Endothelial cell of umbilical vein (primary cell): ENCODE measurements around the gene AP1G1. TPM values are rescaled to one million over a fixed set of nuclear protein-coding genes. Genes with fewer than 3 reads are reported as not detected.

Experiments
- BruUV-seq: library from RNA; stranded (reverse); fragments of 400-500 nt; replicated peaks from 2 replicates; lab custom pipeline; 2021; lab: Mats Ljungman, UMichigan
- CTCF ChIA-PET: fragments of 300-600, 350-600 bp; sonication (Branson Sonifier 250); formaldehyde crosslinking; loops from one replicate; lab custom pipeline; 2021; ENCODE audit warnings: antibody characterized with exemption, inconsistent platforms; lab: Charles Lee
- POLR2A ChIA-PET: fragments of 300-600, 350-600 bp; sonication (Branson Sonifier 250); formaldehyde crosslinking; loops from one replicate; lab custom pipeline; 2021; ENCODE audit warnings: antibody characterized with exemption, inconsistent platforms; lab: Charles Lee
- DNase-seq: peaks from one replicate; pipeline ENCODE4 v3.0.0-alpha.2; 2011; ENCODE audit warnings: low read depth, low spot score
- FAIRE-seq: peaks from 2 replicates; lab custom pipeline; 2011; peaks lifted over from hg19 to GRCh38; lab: Jason Lieb, UNC
- H2AFZ ChIP-seq: 2 replicates; pipeline ENCODE4 v1.6.0; 2012; ENCODE audit warnings: low read depth, low read length, control low read depth, inconsistent platforms
- H3K27ac ChIP-seq: 2 replicates; pipeline ENCODE4 v1.5.1; 2011; ENCODE audit warnings: low read depth, mild to moderate bottlenecking, control low read depth, low read length, moderate library complexity; ENCODE audit not compliant: insufficient read depth
- H3K27me3 ChIP-seq, 2 experiments: 2 replicates each; pipeline versions ENCODE4 v1.6.0 to v1.6.1; 2011; ENCODE audit warnings: low read length in 2 of 2, mixed read lengths in 1 of 2; ENCODE audit not compliant: control insufficient read depth in 2 of 2, insufficient read depth in 2 of 2
- H3K36me3 ChIP-seq, 2 experiments: 2 replicates in 1 of 2; 3 replicates in 1 of 2; pipeline ENCODE4 v1.5.1; 2011; ENCODE audit warnings: low read length in 2 of 2, mild to moderate bottlenecking in 1 of 2, moderate library complexity in 1 of 2; ENCODE audit not compliant: control insufficient read depth in 2 of 2, insufficient read depth in 2 of 2; ENCODE audit errors: extremely low read depth in 1 of 2
- H3K4me1 ChIP-seq: 3 replicates; pipeline ENCODE4 v1.5.1; 2011; ENCODE audit warnings: mild to moderate bottlenecking, low read length; ENCODE audit not compliant: control insufficient read depth, insufficient read depth; ENCODE audit errors: extremely low read depth
- H3K4me2 ChIP-seq: 2 replicates; pipeline ENCODE4 v1.6.1; 2011; ENCODE audit warnings: low read length, control low read depth, mixed read lengths; ENCODE audit not compliant: insufficient read depth
- H3K4me3 ChIP-seq, 3 experiments: fragments of 200-600 bp in 1 of 3; sonication (generic), shearing (Covaris generic) in 1 of 3; replicated peaks in 1 of 3; 2 replicates each; pipeline ENCODE4 v1.5.1; 2011 to 2016; ENCODE audit warnings: control low read depth in 3 of 3, low read length in 3 of 3, mild to moderate bottlenecking in 2 of 3, inconsistent platforms in 1 of 3, low read depth in 1 of 3, moderate library complexity in 1 of 3; ENCODE audit not compliant: insufficient read depth in 1 of 3
- H3K79me2 ChIP-seq: 2 replicates; pipeline ENCODE4 v1.6.0; 2012; ENCODE audit warnings: low read length, inconsistent platforms; ENCODE audit not compliant: control insufficient read depth, insufficient read depth
- H3K9ac ChIP-seq: replicated peaks from 2 replicates; pipeline ENCODE3; 2011; ENCODE audit warnings: low read length, control low read depth; ENCODE audit not compliant: insufficient read depth; ENCODE audit errors: extremely low read depth
- H3K9me1 ChIP-seq: replicated peaks from 3 replicates; pipeline ENCODE4 v1.6.0; 2011; ENCODE audit warnings: mild to moderate bottlenecking, low read length; ENCODE audit not compliant: control insufficient read depth, insufficient read depth; ENCODE audit errors: extremely low read depth
- H3K9me3 ChIP-seq: replicated peaks from 2 replicates; pipeline ENCODE4 v1.5.1; 2012; ENCODE audit warnings: low read length, inconsistent platforms; ENCODE audit not compliant: control insufficient read depth, insufficient read depth
- H4K20me1 ChIP-seq: replicated peaks from 2 replicates; pipeline ENCODE3; 2011; ENCODE audit warnings: mild to moderate bottlenecking, low read length; ENCODE audit not compliant: control insufficient read depth, insufficient read depth; ENCODE audit errors: extremely low read depth
- CTCF ChIP-seq, 2 donors: IDR thresholded peaks; 1 replicate in 1 of 2; 2 replicates in 1 of 2; pipeline ENCODE4 v1.5.1; 2011; ENCODE audit warnings: low read length in 2 of 2, mild to moderate bottlenecking in 2 of 2, moderate library complexity in 2 of 2, control low read depth in 1 of 2, inconsistent platforms in 1 of 2, low read depth in 1 of 2; ENCODE audit not compliant: insufficient read depth in 1 of 2; ENCODE audit errors: extremely low read depth in 1 of 2
- EZH2 ChIP-seq: IDR thresholded peaks from 2 replicates; pipeline ENCODE4 v1.6.1; 2012; ENCODE audit warnings: borderline replicate concordance, low read depth, mild to moderate bottlenecking, moderate library complexity, low read length, inconsistent platforms; ENCODE audit not compliant: severe bottlenecking
- FOS ChIP-seq: IDR thresholded peaks from 2 replicates; pipeline ENCODE4 v1.6.1; 2011; ENCODE audit warnings: mild to moderate bottlenecking, low read length, moderate library complexity, borderline replicate concordance; ENCODE audit not compliant: insufficient read depth
- GATA2 ChIP-seq: IDR thresholded peaks from 2 replicates; pipeline ENCODE4 v1.7.0; 2011; ENCODE audit warnings: low read depth, mild to moderate bottlenecking, moderate library complexity, mixed read lengths, low read length; ENCODE audit not compliant: insufficient read length, insufficient read depth
- JUN ChIP-seq: IDR thresholded peaks from 2 replicates; pipeline ENCODE4 v1.6.1; 2011; ENCODE audit warnings: borderline replicate concordance, low read depth; ENCODE audit not compliant: insufficient read length, insufficient read depth
- MAX ChIP-seq: IDR thresholded peaks from 2 replicates; pipeline ENCODE4 v1.6.1; 2011; ENCODE audit not compliant: insufficient read depth, insufficient read length
- MYC ChIP-seq: IDR thresholded peaks from one replicate; pipeline ENCODE4 v1.6.1; 2011; ENCODE audit warnings: mild to moderate bottlenecking, low read depth, low read length
- POLR2A ChIP-seq: IDR thresholded peaks from 2 replicates; pipeline ENCODE4 v1.6.1; 2012; ENCODE audit warnings: low read depth, mild to moderate bottlenecking, control low read depth, low read length
- POLR2AphosphoS5 ChIP-seq: IDR thresholded peaks from 2 replicates; pipeline ENCODE4 v1.6.1; 2012; ENCODE audit warnings: low read depth, mild to moderate bottlenecking, control low read depth, low read length, moderate library complexity; ENCODE audit not compliant: insufficient read depth
- dilution Hi-C: fragments of 300-500 bp; cut with MboI; formaldehyde crosslinking; loops from one replicate; pipeline ENCODE4 v1.15.0; 2019; ENCODE audit warnings: low sequenced_read_pairs; ENCODE audit not compliant: extremely low pct_ligation_motif_present
- intact Hi-C: fragments of 100-400 bp; cut with micrococcal nuclease; formaldehyde crosslinking; loops from one replicate; pipeline ENCODE4 v1.10.0; 2022
- polyA plus RNA-seq, 4 experiments: library from polyadenylated mRNA; depleted of rRNA in 3 of 4; stranded (reverse) in 3 of 4; unstranded in 1 of 4; fragments of >200 nt; gene quantifications; 2 replicates each; pipeline versions ENCODE4 v1.2.1 to v1.2.3, GENCODE V29; 2011 to 2012; ENCODE audit warnings: missing spikeins in 1 of 4
- total RNA-seq: library from RNA; stranded (reverse); gene quantifications from 2 replicates; pipeline ENCODE4 v1.2.3, GENCODE V29; 2021

Gene AP1G1
- total and polyA plus RNA-seq, 2 donors (not counting 3 experiments of a cell fraction or from before 2014, with no cell fraction given) = 57.4 to 85.3 TPM

GRCh38 chr16:71721066-71721740, 87.4 kb downstream of the AP1G1 start:
- DNase-seq (no peak), FAIRE-seq (no peak)
- Histone ChIP-seq H3K79me2 (peaks cover 28% of the 10 kb centered on the region), H2AFZ (no peak overlapping the region), H4K20me1 (no peaks in the 10 kb centered on the region), H3K9ac (no peak overlapping the region), H3K4me2 (no peak overlapping the region), H3K9me3 (no peaks in the 10 kb centered on the region), H3K27me3 (no peaks in the 10 kb centered on the region), H3K9me1 (no peaks in the 10 kb centered on the region), H3K36me3 (no peaks in the 10 kb centered on the region), H3K27ac (no peak overlapping the region), H3K4me1 (peaks cover 13% of the 10 kb centered on the region), H3K4me3 (no peak overlapping the region)
- BruUV-seq = no TSS peak
- CTCF ChIA-PET = interaction anchor here (0.7 kb wide), 1 partner anchor 162 kb away, joined by 4 read pairs; no protein-coding TSS in a partner anchor
- TF ChIP-seq GATA2 (no peak), POLR2AphosphoS5 (no peak)
- dilution Hi-C loops = no loop called here
- intact Hi-C loops = loop anchor here (5.0 to 10.0 kb wide), 2 partner anchors 161 to 374 kb away; partner anchors contain the start of genes DHX38, TXNL4B and ZNF821
- POLR2A ChIA-PET = no interaction called here

GRCh38 chr16:71712501-71712900, 96.1 kb downstream of the AP1G1 start:
- DNase-seq = no peak
- Histone ChIP-seq H3K9me3 (no peaks in the 10 kb centered on the region), H3K27me3 (no peaks in the 10 kb centered on the region), H3K36me3 (peaks cover 2 to 3% of the 10 kb centered on the region in 2 experiments), H3K4me3 (no peak overlapping the region), H3K79me2 (peaks cover 9% of the 10 kb centered on the region), H3K4me1 (peaks cover 12% of the 10 kb centered on the region), H3K27ac (no peak overlapping the region), H3K9me1 (no peaks in the 10 kb centered on the region), H4K20me1 (no peaks in the 10 kb centered on the region), H3K4me2 (no peak overlapping the region), H3K9ac (no peak overlapping the region), H2AFZ (no peak overlapping the region)
- CTCF ChIA-PET = interaction anchor here (1.0 to 1.2 kb wide), 2 partner anchors 14 to 249 kb away, joined by 3 to 4 read pairs; no protein-coding TSS in a partner anchor
- no peak for FAIRE-seq
- no TSS peak for BruUV-seq
- intact Hi-C loops = no loop called here
- POLR2A ChIA-PET = no interaction called here
- TF ChIP-seq GATA2 = no peak
- no peak for TF ChIP-seq POLR2AphosphoS5
- TF ChIP-seq EZH2 = no peak
- no peak for TF ChIP-seq JUN
- no peak for TF ChIP-seq MAX
- TF ChIP-seq FOS = no peak
- TF ChIP-seq POLR2A = no peak
- no peak for TF ChIP-seq MYC
- no peak for TF ChIP-seq CTCF (IDR thresholded peaks at IDR 0.05; ENCODE audit: extremely low read depth in 1 of 2, insufficient read depth in 1 of 2, low read depth in 1 of 2, low read length in 2 of 2)
- dilution Hi-C loops = no loop called here
